Measurements from ENCODE around the gene INO80C.

- TF ChIP-seq, protein P1, sequence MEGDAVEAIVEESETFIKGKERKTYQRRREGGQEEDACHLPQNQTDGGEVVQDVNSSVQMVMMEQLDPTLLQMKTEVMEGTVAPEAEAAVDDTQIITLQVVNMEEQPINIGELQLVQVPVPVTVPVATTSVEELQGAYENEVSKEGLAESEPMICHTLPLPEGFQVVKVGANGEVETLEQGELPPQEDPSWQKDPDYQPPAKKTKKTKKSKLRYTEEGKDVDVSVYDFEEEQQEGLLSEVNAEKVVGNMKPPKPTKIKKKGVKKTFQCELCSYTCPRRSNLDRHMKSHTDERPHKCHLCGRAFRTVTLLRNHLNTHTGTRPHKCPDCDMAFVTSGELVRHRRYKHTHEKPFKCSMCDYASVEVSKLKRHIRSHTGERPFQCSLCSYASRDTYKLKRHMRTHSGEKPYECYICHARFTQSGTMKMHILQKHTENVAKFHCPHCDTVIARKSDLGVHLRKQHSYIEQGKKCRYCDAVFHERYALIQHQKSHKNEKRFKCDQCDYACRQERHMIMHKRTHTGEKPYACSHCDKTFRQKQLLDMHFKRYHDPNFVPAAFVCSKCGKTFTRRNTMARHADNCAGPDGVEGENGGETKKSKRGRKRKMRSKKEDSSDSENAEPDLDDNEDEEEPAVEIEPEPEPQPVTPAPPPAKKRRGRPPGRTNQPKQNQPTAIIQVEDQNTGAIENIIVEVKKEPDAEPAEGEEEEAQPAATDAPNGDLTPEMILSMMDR (IDR thresholded peaks at IDR 0.05; ENCODE audit: low read depth, low read length, poor library complexity, severe bottlenecking) = no peak
- no peak for TF ChIP-seq EZH2phosphoT487 (IDR thresholded peaks at IDR 0.05; ENCODE audit: borderline replicate concordance, low read length)
These were observed 41.6 kb downstream of the INO80C start for GRCh38 chr18:35455926-35456763.
